NCI-H2029 treated with DMSO at 0.1 percent for 48 hours (cell line): ENCODE data around the gene ZNF662.
A peak's percentile ranks its signal among the peaks of the same experiment; 100 is the strongest.

Experiments used
- DNase-seq: peaks from one replicate; lab custom pipeline; 2025; lab: John Stamatoyannopoulos, UW

Gene ZNF662

DNA sequence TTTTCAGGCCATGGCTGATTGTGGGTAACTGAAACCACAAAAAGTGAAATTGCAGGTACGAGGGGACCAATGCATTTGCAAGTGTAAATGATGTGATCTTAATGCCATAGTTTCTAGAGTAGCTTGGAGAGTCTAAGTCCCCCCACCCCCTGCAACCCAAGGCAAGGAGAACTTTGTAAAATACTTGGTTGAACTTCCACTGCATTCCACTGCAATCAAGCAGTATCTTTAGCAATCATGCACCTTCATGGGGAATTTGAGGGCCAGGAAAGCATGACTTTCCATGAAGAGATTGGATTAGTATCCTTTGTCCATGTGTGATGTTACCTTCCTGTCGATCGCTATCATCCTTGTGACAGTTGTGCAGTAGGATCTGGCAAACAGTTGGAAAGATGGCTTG, 18.9 kb upstream of the ZNF662 start:
- DNase-seq = no peak

DNA sequence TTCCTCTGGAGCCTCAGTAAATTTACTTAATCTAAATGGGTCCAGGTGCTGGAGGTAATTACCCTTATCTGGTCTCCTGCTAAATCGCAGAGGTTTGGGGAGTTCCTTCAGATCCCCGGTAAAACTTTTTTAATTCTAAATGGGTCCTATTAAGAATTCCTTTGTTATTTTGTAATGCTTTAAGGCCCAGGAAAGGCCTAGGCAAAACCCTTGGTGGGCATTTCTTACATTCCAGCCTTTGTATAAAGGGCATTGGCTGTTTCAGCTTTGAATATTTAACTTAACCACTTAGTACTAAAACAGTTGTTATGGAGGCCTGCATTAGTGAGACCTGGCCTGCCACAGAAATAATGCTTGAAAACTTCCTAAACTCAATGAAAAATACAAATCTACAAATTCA, 14.9 kb upstream of the ZNF662 start:
- no peak for DNase-seq

DNA sequence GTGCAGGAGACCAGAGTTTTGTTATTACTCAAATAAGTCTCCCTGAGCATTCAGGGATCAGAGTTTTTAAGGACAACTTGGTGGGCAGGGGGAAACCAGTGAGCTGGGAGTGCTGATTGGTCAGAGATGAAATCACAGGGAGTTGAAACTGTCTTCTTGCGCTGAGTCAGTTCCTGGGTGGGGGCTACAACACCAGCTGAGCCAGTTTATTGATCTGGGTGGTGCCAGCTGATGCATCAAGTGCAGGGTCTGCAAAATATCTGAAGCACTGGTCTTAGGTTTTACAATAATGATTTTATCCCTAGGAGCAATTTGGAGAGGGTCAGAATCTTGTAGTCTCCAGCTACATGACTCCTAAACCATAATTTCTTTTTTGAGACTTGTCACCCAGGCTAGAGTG, 13.8 kb upstream of the ZNF662 start:
- no peak for DNase-seq

DNA sequence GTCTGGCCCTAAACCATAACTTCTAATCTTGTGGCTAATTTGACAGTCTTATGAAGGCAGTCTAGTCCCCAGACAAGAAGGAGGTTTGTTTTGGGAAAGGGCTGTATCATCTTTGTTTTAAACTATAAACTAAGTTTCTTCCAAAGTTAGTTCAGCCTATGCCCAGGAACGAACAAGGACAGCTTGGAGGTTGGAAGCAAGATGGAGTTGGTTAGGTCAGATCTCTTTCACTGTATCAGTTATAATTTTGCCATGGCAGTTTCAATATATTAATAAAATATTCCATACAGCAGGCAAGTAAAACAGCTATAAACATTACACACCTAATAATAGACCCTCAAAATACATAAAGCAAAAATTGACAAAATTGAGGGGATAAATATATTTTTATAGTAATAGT, 13.1 kb upstream of the ZNF662 start:
- DNase-seq = no peak

DNA sequence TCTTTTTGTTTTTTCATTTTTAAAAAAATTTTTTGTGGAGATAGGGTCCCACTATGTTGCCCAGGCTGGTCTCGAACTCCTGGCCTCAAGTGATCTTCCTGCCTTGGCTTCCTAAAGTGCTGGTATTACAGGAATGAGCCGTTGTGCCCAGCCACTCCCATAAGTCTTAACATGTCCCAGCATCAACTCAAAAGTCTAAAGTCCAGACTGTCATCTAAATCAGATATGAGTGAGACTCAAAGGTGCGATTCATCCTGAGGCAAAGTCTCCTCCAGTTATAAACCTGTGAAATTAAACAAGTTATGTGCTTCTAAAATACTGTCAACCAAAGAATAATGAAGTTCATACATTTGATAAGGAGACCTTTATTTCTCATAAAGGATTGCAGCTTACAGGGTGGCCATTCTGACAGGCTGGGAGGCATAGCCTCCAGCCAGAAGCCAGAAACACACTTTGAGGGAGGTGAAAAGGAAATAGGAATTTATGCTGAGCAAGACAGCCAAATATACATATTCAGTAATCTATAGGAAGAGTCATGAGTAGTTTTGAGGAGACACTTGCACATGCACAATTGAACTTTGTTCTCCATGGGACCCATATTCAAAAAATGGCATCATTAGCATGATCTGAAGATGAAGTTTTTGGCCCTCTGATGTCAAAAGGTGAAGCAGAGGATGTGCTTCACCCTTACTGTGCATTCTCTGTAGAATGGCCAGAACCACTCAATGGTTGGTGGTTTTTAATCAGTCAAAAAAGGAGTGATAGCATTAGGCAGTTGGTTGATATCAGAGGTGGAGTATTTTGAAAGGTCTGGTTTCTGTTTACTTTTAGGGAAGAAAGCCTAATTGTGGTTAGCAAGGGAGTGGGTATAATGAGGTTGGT, 11.0 kb upstream of the ZNF662 start:
- DNase-seq = peak; percentile 80

DNA sequence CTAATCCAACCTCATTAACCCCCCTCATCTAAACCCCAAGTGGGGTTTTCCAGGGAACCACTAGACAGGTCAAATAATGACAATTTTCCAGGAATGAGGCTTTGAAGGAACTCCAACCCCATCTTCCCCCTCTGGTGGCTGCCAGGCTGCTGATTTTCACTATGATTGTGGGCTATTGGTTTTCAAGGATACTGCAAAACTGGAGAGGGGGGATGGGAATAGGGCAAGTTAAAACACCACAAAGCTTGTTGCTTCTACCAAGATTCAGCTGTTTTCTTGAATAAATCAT, 10.4 kb upstream of the ZNF662 start:
- no peak for DNase-seq

DNA sequence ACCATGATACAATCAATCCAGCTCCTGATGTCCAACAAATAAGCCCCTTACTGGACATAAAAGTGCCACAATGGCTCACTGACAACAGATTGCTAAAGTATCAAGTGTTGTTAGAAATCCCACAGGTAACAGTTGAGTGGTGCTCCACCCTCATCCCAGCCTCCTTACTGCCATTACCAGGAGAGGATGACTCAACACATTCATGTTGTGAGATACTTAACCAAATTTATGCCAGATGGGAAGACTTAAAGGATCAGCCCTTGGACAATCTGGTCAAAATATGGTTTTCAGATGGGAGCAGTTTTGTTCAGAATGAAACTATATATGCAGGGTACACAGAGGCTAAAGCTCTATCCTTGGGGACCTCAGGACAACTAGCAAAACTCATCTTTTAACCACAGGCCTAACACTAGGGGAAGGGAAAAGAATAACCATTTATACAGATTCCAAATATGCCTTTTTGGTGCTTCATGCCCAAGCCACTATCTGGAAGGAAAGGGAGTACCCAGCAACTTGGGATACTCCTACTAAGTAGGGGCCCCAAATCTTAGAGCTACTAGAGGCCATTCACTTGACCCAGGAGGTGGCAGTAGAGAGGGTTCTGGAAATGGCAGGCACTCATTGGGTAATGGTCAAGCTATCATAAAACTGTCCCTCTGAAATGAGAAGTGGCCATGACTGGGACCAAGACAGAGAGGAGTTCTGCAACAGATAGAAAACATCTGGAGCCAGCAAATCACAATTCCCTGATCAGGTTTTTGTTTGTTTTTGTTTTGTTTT, 6.9 kb upstream of the ZNF662 start:
- DNase-seq = no peak

DNA sequence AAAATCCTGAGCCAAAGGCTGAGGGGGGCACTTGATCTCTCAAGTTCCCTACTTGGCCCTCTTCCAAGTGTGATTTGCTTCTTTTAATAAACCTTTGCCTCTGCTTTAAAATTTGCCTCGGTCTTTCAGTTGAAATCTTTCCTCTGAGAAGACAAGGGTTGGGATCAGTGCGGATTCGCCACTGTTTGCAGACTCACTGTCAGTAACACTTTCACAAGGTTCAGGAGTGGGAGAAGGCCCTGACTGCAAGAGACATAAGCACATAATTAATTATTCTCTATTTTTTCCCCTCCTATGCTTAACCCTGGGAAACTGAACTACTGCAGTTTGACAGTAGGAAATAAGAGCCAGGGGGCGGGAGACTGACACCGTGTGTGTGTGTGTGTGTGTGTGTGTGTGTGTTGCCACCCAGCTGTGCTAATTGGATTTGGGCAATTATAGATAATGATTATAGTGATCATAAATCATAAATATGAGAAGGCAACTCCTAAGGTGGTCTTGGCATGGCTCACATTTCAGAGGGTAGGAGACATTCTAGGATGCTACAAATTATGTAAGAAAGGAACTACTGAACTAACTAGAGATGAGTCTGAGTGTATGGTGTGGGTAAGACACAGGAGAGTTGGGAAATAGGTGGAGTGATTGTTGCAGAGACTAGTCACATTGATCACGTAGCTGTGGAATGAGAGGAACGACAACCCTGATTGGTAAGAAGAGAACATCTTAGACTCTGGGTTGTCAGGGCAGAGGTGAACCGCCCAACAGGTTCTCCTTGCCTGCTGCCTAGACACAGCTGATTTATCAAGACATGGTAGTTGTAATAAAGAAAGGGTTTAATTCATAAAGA, 5.5 kb upstream of the ZNF662 start:
- no peak for DNase-seq

DNA sequence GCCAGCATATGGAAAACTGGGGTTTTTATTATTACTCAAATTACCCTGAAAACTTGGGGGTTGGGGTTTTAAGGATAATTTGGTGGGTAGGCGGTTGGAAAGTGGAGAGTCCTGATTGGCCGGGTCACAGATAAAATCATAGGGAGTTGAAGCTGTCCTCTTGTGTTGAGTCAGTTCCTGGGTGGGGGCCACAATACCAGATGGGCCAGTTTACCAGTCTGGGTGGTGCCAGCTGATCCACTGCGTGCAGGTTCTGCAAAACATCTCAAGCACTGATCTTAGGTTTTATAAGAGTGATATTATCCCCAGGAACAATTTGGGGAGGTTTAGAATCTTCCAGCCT, 4.9 kb upstream of the ZNF662 start:
- no peak for DNase-seq

DNA sequence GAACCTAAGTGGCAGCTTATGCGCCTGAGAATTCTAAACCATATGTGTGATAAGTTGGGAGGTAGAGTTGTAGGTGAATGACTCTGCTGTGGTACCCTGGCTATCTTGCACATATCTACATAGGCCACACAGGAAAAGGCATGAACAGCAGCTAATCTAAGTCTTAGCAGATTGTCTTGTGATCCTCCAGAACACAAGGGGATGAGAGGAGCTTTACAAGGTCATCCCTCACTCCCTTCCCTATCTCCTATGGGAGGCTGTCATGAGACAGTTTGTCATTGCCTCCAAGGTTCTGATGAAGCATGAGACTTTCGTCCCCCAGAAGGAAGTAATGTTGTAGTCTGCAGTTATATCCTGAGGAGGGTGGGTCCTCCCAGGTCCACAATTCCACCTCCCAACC, 3.7 kb upstream of the ZNF662 start:
- DNase-seq = no peak

DNA sequence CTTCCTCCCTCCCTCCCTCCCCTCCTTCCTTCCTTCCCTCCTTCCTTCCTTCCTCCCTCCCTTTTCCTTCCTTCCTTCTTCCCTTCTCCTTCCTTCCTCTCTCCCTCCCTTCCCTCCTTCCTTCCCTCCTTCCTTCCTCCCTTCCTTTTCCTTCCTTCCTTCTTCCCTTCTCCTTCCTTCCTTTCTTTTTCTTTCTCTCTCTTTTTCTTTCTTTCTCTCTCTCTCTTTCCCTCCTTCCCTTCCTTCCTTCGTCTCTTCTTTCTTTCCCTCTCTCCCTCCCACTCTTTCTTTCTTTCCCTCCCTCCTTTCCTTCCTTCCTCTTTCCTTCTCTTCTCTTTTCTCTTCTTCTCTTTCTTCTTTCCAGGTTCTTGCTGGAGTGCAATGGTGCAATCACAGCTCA, 1.9 kb upstream of the ZNF662 start:
- DNase-seq = no peak

DNA sequence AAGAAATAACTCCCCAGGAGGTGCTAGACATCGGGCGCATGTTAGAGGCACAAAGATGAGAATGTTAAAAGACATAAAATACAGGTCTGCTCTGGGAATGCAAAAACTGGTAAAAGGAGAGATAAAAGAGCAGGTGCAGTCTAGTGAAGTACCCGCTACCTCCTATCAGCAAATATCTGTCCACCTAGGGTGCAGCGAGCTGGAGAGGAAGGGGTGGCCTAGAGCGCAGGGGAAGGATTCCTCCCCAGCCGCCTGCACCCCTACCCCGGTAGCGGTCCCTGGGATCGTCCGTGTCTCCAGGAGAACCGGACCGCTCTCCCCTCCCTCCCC, 237 bp upstream of the ZNF662 start:
- no peak for DNase-seq

DNA sequence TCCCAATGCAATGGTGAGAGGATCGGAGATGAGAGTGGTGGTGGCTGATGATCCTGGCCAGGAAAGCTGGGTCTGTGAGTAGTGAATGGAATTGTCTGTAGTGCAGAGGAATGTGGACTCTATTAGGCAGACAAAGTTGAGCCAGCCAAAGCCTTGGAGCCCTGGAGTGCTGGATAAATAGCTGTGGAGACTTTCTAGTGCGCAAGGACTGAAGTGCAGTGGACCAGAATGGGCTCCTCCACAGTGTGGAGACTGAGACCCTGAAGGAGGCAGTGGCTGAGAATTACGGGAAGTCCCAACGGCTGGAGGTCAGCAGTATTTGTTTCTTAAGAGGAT, 874 bp downstream of the ZNF662 start:
- no peak for DNase-seq

DNA sequence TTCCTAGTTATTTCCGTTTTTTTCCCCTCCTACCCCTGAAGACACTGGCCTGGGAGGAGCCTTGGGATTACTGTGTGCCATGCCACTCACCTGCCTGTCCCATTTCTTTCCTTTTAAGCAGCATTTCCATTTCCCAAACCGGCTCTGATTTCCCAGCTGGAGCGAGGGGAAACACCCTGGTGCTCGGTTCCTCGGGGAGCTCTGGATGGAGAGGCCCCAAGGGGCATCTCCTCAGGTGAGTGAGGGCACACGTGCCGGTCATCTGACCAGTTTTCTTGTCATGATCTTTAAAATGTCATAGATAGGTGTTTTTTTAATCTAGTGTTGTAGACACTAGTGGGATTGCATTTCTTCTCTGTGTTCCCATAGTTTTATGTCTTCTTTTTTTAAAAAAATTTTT, 2.7 kb downstream of the ZNF662 start:
- DNase-seq = no peak

DNA sequence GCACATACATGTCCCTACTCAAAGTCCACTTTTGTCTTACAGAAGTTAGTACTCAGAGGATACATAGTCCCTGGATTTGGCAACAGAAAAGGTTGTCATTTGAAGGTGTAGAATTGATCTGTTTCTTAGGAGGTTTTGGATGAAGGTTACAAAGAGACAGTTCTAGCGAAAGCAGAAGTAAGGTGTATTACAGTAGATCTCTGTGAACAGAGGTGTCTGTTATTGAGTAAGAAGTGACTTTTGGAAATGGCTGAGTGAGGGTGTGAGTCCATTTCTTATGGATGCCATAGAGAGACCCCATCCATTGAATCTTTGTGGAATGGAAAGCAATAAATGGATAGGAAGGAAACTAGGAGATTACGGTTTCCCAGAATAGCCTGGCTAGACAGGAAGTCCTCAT, 5.6 kb downstream of the ZNF662 start:
- no peak for DNase-seq

DNA sequence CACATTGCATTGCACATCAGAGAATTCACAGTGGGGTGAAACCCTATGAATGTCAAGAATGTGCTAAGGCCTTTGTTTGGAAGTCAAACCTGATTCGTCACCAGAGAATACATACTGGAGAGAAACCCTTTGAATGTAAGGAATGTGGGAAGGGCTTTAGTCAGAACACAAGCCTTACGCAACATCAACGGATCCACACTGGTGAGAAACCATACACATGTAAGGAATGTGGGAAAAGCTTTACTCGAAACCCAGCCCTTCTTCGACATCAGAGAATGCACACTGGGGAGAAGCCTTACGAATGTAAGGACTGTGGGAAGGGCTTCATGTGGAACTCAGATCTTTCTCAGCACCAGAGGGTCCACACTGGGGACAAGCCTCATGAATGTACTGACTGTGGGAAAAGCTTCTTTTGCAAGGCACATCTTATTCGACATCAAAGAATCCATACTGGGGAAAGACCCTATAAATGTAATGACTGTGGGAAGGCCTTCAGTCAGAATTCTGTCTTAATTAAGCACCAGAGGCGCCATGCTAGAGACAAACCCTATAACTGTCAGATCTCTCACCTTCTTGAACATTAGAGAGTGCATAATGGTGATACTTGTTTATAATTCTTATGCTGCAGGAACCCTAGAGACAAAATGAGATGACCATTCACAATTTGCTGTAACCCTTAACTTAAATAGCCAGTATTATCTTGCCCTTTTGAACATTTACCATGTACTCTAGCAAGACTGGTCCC, 9.0 kb downstream of the ZNF662 start:
- DNase-seq = no peak

DNA sequence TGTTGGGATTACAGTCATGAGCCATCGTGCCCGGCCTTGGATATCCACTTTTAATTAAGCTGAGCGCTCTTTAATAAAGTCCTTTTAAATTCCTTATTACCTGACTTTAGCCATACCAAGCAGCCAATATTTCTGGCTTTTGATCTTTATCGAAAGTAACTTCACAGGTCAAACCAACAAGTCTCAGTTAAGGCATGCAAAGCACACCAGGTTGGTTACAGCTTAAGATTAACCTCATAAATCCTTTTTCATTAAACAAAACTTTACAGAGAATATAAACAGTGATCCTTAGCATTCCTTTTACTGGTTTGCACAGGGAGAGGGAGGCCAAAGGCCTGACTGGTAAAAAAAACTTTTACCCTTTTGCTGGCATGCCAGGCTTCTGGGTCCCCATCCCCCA, 17.7 kb downstream of the ZNF662 start:
- DNase-seq = no peak

DNA sequence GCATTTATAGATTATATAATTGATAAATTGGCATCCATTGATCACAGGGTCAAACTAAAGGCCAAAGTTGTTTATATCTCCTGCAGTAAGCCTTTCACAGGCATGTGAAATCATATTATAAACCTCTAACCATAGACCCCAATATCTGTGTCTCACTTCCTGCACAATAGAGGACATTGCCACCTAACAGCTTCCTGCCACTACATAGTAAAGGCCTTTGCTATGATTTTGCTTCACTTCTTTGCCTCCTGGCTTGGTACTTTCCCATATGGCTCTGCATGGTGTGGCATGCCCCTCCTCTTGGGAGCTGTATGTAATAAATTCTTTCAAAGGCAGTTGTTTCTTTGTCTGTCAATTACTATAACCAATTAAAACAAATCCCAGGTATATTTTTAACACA, 20.4 kb downstream of the ZNF662 start:
- no peak for DNase-seq

DNA sequence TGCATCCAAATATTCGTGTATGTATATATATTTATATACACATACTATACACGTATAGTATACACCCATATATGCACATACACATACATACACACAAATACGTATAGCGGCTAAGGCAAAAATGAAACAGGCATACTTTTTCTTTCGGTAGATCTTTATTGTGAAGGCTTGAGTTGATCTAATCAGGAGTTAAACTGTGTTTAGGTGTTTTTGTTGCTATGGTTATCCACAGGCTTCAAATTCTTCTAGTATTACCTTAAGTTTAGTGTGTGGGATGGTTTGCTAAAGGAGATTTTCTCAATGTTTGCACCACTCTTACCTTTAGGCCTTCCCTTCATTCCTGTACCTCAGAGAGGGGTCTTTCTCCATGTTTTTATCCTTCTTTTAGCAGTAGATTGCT, 28.2 kb downstream of the ZNF662 start:
- no peak for DNase-seq

DNA sequence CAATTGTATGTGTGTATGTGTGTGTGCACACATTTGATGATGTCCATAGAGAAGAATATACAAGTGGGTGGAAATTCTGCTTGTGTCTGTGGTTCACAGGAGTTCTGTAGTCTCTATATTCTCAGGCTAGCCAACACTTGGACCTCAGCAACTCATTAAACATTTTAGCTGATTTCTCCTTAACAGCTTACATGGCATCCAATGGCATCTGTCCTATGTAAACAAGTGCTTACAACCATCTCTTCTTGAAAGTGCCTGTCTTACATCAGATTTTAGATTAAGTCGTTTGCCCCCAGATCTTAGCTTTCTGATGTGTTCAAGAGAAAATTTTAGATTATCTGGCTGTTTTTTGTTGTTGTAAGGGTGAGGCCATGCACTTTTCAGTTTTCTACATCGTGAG, 29.0 kb downstream of the ZNF662 start:
- no peak for DNase-seq

DNA sequence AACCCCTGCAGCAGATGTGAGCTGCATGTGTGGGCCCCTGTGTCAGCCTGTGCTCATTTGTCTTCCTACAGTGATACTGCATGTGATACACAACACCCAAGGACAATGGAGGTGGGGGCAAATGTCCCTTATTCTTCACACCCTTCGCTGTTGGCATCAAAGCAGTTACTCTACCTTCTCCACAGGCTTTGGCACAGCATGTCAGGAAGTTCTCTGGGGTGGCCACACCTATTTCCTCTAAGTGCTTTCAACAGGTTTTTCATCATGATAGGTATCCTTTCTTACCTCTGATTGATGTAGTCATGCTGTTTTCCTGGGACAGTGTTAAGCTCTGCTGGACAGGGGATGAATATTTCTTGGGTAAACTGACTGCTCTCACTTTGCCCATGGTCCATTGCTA, 29.5 kb downstream of the ZNF662 start:
- no peak for DNase-seq

DNA sequence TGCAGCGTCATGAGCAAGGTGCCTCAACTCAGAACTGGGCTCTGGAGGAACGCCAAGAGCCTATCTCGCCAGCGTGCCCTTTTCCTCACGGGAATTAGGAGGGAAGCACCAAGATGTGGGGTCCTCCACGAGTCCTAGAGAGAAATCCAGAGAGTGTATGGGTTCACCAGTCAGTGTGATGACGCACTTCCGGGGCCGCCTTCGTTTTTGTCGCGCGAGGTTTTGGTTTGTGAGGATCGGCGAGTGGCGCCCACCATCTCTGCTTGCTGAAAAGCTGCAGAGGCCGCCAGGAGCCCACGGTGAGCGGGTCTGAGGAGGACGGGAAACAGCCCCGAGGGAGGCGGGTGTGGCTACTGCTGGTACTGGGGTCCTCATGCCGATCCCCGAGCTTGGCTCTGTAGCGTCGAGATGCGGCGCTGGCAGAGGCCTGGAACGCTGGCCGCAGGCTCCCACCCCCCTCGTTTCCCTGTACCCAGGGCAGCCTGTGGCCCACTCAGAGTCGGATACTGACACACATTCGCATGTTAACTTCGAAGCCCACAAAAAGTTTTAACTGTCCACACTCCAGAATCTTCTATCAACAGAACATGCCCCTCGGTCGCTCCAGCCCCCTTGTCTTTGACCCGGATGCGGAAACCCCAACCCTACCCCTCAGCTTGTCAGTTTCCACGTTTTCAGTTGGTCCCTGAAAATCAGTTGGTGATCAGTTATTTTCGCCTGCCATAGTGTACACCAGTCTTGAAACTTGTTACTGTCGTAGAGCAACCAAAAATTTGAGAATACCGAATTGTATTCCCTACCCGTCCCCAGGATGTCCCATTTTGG, 30.4 kb downstream of the ZNF662 start:
- no peak for DNase-seq
